HG02642 (cell line): ENCODE measurements around the gene ATP6V1C2.
A peak's percentile ranks its signal among the peaks of the same experiment; 100 is the strongest.

Experiments
- ATAC-seq: cut with Tn5 transposase; IDR thresholded peaks from one replicate; pipeline ENCODE4 v1.9.1; 2021; ENCODE audit warnings: mild to moderate bottlenecking; ENCODE audit not compliant: unreplicated experiment, poor library complexity

The ATP6V1C2 gene

DNA sequence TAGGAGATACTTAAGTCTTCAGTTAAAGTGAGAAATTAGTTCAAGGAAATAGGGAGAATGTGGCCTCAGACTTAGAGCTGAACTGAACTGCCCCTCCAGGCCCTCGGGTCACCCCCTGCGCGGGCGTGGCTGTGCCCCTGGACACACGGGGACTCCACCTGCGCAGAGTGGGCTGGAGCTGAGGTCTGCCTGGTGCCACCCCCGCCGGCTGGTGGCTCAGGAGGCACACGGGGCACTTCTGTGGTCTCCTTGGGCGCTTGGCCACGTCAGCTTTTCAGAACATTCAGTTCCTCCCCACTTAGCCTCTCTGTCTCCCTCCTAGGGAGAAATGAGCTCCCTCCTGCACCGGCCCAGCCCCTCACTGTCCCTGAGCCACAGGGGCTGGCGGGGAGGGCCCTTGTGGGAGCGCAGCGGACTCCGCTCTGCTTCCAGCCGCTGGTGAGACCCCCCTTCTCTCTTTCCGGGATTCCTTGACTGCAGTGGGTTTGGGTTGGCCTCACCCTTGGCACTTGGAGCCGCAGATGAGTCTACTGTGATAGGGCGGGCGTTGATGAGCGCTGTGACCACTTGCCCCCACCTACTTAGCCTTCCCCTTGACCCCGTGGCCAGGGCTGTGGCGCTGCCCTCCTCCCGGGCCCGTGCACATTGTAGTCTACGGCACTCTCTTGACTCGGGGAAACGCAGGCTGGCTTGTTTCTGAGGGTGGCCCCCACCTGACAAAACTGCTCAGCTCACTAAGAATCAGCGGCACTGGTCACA lies 109.4 kb downstream of the ATP6V1C2 start:
- ATAC-seq: no peak

GRCh38 chr2:10831400-10831985 lies 110.1 kb downstream of the ATP6V1C2 start:
- ATAC-seq: no peak

DNA sequence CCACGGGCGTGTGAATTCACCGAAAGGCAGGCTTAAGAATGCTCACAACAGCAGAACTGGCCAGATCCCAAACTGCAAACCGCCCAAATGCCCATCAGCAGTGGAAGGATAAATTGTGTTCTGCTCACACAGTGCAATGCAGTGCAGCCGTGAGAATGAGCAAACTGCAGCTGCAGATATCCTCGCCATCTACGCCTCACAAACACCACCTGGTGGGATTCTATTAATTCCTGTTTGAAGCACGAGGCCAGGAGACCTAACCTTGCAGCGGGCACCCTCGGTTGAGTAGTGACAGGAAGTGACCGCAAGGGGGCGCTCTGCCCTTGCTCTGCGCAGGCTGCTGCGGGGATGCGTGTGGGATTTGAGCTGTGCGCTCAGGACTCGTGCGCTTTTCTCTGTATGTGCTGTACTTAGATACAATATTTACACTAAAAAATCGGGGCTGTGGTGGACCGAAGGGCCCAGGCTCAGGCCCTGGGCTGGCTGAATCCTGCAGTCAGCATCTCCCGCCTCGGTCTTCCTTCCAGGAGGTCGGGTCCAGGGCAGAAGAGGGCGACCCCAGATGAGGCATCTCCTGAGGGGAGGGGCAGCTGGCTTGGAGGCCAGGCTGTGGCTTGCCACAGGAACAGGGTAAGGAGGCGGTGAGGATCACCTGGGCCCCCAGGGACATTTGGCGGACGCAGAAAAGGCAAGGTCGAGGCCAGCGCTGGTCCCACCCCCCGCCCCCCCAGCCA lies 110.9 kb downstream of the ATP6V1C2 start:
- peak; percentile 81 for ATAC-seq

DNA sequence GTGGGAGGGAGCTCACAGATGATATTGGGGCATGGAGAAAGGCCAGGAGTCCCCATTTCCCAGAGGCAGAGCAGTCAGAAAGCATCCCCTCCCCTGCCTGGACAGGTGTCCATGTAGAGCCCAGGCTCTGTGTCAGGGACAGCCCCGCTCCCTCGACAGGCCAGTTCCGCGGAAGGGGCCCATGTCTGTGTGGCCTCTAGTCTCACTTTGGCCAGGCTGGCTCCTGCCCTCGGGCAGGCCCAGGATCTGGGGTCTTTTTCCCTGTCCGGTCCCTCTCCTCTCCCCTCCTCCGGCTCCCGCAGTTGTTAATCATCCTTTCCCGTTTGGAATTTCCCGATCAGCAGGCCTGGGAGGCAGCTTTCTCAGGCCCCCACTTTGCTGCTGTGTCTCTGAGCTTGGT lies 111.6 kb downstream of the ATP6V1C2 start:
- no peak for ATAC-seq

DNA sequence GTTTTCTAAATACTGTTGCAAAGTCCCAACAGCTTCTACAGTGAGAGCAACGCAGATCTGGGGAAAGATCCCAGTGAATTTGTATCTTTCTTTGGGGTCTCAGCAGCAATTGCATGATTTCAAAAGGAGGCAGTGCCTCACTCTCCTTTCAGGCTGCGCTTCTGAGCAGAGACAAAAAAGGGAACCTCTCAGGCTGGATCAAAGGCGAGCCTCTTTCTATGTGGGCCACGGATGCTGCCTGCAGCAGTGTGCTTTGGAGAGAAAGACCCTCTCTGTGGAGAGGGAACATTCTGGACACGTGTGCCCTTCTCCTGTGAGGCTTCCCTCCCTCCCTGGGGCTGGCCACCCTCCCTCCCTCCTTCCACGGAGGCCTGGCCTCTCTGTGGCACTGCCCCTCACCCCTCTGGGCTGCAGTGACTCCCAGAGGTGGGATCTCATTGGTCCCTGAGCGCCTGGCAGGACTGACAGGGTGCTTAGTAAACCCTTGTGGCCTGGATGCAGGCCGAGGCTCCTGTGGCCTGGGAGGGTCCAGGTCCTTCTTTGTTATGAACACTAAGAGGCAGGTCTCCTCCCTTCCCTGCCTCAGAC lies 112.7 kb downstream of the ATP6V1C2 start:
- no peak for ATAC-seq
